Epidermal melanocyte (primary cell): Measurements from ENCODE around the gene DHX16.

Experiments
- DNase-seq: peaks from one replicate; pipeline ENCODE4 v3.0.0; 2011; ENCODE audit warnings: low spot score; ENCODE audit not compliant: insufficient read length

DHX16 gene

DNA sequence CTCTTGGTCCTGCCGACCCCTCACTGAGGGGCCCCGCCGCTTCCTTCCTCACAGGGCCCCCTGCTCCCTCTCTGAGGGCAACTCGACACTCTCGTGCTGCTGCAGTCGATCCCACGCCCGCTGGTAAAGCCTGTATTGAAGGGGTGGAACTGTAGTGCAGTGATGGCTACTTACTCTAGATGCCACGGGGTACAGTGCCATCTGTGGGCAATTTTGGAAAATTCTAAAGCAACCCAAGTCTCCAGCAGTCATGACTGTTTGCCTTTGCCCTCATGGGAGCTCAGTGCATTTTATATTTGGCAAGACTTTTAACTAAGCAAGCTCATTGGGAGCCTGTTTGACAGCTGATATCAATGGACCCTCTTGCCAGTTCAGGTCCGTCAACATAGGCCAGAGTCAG, 32.3 kb downstream of the DHX16 start:
- no peak for DNase-seq

GRCh38 chr6:30635834-30636233, 37.0 kb downstream of the DHX16 start:
- no peak for DNase-seq

- DNase-seq: peak; percentile 80
Observed at GRCh38 chr6:30626484-30627366, 46.1 kb downstream of the DHX16 start, which contains the start of gene ATAT1. Gene ATAT1, plus strand, starts transcription at chr6:30626874.

DNA sequence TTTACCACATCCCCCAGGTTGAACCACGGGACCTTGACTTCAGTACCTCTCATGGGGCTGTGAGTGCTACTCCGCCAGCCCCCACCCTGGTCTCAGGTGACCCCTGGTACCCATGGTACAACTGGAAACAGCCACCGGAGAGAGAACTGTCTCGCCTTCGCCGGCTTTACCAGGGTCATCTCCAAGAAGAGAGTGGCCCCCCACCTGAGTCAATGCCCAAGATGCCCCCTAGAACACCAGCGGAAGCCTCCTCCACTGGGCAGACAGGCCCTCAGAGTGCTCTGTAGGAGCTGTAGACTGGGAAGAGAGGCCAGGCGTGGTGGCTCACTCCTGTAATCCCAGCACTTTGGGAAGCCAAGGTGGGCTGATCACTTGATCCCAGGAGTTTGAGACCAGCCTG, 47.3 kb downstream of the DHX16 start:
- no peak for DNase-seq

DNA sequence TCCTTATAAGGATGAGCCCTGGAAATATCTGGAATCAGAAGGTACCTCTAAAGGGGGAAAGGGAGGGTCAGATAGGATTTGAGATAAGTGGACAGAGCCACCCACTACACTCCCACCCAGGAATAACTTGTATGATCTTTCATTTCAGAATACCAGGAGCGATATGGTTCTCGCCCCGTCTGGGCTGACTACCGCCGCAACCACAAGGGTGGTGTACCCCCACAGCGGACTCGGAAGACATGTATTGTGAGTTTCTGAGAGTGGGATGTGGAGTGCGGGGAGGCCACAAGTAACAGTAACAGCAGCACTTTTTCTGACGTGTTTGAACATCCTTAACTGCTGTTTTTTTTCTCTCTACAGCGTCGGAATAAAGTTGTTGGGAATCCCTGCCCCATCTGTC, 53.2 kb downstream of the DHX16 start:
- no peak for DNase-seq

DNA sequence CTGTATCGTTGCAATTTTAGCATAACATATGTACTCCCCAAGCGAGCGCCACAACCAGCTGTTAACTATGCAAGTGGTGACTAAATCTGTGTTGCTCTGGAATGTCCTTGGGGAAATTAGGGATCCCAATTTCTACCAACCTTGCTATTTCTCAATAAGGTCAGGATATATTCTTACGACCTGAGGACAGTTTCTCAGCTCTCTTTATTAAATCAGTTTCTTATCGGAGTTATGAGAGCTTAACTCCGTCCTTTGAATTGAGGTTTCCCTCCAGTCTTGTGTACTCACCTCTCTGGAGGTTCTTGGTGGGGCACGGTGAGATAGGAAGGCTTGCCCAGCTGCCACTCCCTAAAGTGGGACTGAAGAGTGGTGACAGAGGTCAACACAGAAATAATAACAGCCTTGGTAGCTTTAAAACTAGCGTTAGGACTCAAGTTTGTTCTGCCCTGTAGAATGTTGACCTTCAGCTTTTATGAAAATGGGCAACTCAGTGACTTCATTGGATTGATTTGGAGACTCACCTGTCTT, 54.5 kb downstream of the DHX16 start:
- no peak for DNase-seq

DNA sequence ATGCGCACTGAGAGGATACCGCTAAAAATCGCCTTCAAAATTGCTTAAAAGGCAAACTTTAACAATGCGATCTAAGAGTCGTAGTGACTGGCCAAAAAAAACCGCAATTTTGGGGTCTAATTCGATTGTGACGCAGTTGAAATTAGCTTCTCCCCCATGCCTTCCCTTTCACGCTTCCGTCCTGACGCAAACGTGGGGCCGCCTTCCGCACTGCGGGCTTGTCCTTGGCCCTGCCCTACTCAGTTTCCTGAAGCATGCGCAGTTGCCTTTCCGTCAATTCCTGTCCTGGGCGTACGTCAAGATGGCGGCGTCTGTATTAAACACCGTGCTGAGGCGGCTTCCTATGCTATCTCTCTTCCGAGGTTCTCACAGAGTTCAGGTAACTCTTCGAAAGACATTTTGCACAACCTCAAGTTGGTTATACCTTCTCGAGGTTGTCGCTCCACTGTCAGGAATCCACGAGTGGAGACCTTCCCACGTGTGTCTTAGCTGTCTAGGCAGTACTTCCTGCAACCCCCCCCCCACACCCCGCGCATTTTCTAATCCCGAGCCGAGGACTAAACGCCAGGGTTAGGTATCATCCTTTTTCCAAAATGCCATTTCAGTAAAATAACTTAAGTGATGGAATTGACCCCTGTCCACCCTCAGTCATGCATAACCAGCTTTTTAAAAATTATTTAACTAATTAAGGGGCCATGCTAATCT, 55.1 kb downstream of the DHX16 start, which contains the start of gene MRPS18B:
Gene MRPS18B (plus strand): TSS at position 276 of the 705 bp plus-strand sequence. CDS start 26 bp downstream, at position 302.
- peak; percentile 72 for DNase-seq

DNA sequence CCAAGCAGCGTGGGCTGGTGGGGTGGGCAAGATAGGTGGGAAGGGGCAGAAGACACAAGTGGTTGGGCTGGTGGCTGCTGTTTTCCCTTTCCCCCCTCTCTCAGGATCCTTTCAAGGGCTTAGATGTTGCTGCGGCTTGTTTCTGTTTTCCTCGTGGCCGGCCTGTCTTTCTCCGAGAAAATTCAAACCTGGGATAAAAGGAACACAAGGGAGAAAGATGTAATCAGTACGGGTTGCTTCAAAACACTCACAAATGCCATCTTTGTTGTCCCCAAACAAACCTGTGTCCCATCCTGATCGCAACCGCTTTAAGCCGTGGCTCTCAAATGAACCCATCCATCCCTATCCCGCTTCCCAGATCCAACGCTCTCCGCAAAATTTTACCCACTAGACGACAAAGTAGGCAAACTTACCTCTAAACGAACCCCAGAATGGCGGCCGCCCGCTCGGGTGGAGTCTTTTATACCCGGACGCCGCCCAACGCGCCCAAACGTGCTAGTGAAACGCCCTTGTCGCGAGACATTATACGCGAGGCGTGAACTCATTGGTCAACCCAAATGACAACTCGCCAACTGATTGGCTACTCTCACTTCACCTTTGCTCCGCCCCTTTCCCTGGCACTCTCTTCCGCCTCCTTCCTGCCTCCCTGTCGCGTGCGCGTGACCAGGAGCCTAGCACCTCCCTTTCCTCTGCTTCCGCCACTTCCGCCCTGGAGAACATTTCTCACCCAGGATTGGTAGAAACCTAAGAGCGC, 55.8 kb downstream of the DHX16 start, which contains the start of gene PPP1R10:
Gene PPP1R10 (minus strand): TSS at position 433 of the 754 bp plus-strand sequence. CDS start 7,299 bp downstream, outside the sequence.
- peak; percentile 74 for DNase-seq

- no peak for DNase-seq
Observed at GRCh38 chr6:30615958-30616810, 56.6 kb downstream of the DHX16 start.

GRCh38 chr6:30615219-30615957, 57.4 kb downstream of the DHX16 start:
- no peak for DNase-seq

- peak; percentile 60 for DNase-seq
Observed at GRCh38 chr6:30614843-30615218, 58.0 kb downstream of the DHX16 start.

DNA sequence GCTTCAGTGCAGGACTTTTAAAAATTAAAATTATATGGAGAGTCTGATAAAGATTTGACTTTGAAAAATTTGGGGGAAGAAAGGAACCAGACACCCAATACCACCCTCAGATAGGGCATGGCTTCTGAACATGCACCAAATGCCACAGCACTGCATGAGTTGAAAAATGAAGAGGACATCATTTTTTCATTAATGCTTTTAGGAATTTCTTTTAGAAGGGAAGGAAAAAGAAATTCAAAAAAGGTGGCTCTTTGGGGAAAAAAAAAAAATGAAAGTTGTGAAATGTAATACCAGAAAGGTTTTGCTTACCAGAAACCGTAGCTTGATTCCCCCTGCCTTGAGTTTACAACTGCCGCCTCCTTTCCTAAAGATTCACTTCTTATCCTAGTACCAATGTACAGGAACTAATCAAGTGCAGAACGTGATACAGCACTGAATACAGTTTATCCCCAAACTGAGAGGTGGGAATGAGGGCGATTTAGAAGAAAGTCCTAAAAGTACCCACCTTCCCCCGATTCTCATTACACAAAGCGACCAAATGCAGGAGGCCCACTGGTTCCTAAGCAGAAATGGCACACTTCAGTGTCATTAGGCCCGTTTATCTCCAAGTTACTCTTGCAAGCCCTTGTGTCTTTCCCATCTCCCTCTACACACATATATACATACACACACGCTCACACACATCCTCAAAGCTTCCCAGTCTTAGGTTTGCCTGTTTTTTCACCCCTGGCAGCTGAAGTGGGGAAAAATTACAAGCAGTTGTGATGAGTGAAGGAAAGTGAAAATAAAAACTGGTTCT, 58.6 kb downstream of the DHX16 start:
- DNase-seq: no peak

DNA sequence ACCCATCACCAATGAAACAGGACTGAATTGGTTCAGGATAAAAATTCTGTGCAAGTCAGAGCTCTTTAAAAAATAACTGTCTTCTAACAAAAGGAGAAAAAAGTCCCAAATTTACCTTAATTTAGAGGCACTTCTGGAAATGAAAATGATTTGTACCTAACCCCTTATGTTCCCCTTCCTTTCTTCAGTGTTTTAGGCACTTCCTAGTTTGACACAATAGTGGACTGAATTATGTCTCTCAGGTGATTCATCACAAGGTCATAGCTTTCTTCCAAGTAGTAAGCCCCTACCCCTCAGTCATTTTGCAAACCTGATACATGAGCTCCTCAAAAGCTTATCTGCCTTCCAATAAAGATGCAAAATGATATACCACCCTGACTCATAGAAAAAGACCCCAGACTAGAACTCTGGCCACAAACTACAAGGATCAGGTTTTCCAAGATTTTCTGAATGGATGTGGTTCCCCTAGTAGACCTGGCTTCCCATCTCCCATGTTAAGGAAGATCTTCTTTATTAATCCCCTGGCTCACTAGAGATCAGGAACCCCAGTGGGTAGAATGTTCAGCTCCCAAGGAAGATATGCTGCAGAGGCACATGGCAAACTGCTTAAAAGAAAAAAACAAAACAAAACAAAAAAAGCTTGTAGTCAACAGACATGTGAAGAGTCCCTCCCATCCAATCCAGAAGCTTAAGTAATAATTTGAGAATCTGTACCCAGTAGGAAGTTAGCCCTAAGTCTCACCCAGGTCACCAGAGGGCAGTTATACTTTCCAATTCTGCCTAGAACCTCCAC, 59.4 kb downstream of the DHX16 start:
- no peak for DNase-seq

DNA sequence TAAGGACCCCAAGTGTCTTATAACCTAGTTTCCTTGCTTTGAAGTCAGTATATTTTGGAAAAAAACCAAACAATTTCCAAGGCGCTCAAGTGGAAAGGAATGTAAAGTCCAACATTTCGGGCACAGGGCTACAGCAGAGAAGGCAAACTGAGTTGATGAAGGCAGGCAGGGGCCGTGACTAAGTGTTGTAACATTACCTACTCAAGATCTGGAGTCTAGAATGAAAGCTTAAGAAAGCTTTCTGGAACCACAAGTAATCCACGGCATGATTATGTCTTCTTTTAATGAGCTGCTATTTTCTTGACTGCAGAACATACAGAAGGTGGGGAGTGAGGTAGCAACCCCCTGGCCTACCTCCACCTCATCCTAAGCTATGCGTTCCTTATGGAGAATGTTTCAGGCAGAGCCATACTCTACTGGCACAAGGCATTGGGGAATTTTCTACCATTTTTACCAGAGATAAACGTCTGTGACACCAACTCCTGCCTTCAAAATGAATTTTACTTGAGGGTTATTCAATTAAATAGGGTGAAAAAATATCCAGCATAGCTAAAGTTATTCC, 60.0 kb downstream of the DHX16 start:
- DNase-seq: no peak

- DNase-seq: no peak
Observed at GRCh38 chr6:30612213-30612612, 60.6 kb downstream of the DHX16 start.

DNA sequence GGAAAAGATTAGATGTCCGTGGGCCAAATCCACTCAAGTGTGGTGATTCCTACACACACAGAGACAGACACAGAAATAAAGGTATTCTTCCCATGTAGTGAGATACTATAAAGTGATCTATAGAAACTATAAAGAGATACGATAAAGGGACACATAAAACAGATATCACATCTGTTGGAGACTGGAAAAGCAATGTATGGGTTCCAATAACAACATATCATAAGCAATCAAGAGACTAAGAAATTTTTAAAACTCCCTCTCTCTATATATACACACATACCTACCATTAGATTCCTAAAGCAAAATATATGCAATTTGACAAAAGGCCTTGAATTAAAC, 61.0 kb downstream of the DHX16 start:
- DNase-seq: no peak

- DNase-seq: no peak
Observed at GRCh38 chr6:30611150-30611855, 61.5 kb downstream of the DHX16 start.
